WI38 (cell line): ENCODE data around the gene THRB.

ENCODE experiments used
- H3K4me3 ChIP-seq: 2 replicates; pipeline ENCODE4 v1.5.1; 2011; ENCODE audit warnings: low read depth, mild to moderate bottlenecking, control low read depth, low read length
- CTCF ChIP-seq: IDR thresholded peaks from 2 replicates; pipeline ENCODE4 v1.5.1; 2012; ENCODE audit warnings: low read depth, mild to moderate bottlenecking, control low read depth, low read length

THRB gene

DNA sequence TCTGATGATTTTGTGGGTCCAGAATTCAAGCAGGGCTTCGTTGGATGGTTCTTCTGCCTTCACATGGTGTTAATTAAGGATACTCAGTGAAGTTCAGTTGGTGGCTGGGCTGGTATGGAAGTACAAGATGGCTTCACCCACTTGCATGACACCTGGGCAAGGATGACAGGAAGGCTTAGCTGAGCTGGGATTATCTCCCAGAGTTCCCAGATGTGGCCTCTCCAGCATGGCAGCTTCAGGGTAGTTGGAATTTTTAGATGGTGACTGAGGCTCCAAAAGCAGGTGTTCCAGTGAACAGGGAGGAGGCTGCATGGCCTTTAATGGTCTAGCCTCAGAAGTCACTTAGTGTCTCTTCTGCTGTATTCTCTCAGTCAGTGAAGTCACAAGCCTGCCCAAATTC is 135.5 kb downstream of the THRB start:
- no peak for TF ChIP-seq CTCF
- H3K4me3 ChIP-seq = no peak overlapping the region

GRCh38 chr3:24357635-24358034 is 137.0 kb downstream of the THRB start:
- TF ChIP-seq CTCF = no peak
- H3K4me3 ChIP-seq = no peak overlapping the region

GRCh38 chr3:24355806-24356205 is 138.8 kb downstream of the THRB start:
- H3K4me3 ChIP-seq = no peak overlapping the region
- TF ChIP-seq CTCF = no peak

- no peak overlapping the region for H3K4me3 ChIP-seq
- TF ChIP-seq CTCF = no peak
Measured at GRCh38 chr3:24354230-24354629, 140.4 kb downstream of the THRB start.

GRCh38 chr3:24352893-24353553 is 141.6 kb downstream of the THRB start:
- TF ChIP-seq CTCF = no peak

GRCh38 chr3:24351779-24352469 is 142.7 kb downstream of the THRB start:
- TF ChIP-seq CTCF = no peak
- no peak overlapping the region for H3K4me3 ChIP-seq

More at GRCh38 chr3:24352893-24353553, 141.6 kb downstream of the THRB start:
- no peak overlapping the region for H3K4me3 ChIP-seq

- H3K4me3 ChIP-seq = no peak overlapping the region
- TF ChIP-seq CTCF = no peak
Measured at GRCh38 chr3:24349367-24350019, 145.2 kb downstream of the THRB start.
